GM23338 (cell line): ENCODE data around the gene TINAGL1. TPM values are rescaled to one million over a fixed set of nuclear protein-coding genes. Genes with fewer than 3 reads are reported as not detected.

Experiments used
- ATAC-seq: fragments of 200-7000 bp; cut with Tn5 transposase; 3 replicates; pipeline ENCODE4 v1.9.1; 2020
- DNase-seq: peaks from one replicate; pipeline ENCODE4 v3.0.0-alpha.2; 2015; ENCODE audit warnings: low spot score
- H2AFZ ChIP-seq: fragments of 200-600 bp; sonication (generic); 2 replicates; pipeline ENCODE4 v1.8.0; 2016; ENCODE audit warnings: antibody characterized with exemption, mild to moderate bottlenecking, moderate library complexity
- H3F3A ChIP-seq: fragments of 200-600 bp; sonication (generic); replicated peaks from 2 replicates; pipeline ENCODE4 v1.8.0; 2017; ENCODE audit warnings: antibody characterized with exemption, mixed run types, low read depth
- H3K27ac ChIP-seq: fragments of 200-600 bp; sonication (generic); 2 replicates; pipeline ENCODE4 v1.6.1; 2016; ENCODE audit warnings: low read depth
- H3K27me3 ChIP-seq: fragments of 200-600 bp; sonication (generic); 2 replicates; pipeline ENCODE4 v1.8.0; 2016; ENCODE audit warnings: mild to moderate bottlenecking, mixed run types, moderate library complexity; ENCODE audit not compliant: insufficient read depth
- H3K36me3 ChIP-seq: fragments of 200-600 bp; sonication (generic); 2 replicates; pipeline ENCODE4 v1.8.0; 2016; ENCODE audit warnings: mild to moderate bottlenecking; ENCODE audit not compliant: insufficient read depth
- H3K4me1 ChIP-seq: fragments of 200-600 bp; sonication (generic); 2 replicates; pipeline ENCODE4 v1.8.0; 2016; ENCODE audit warnings: mild to moderate bottlenecking, moderate library complexity; ENCODE audit not compliant: insufficient read depth
- H3K4me2 ChIP-seq: fragments of 200-600 bp; sonication (generic); 2 replicates; pipeline ENCODE4 v1.7.1; 2017; ENCODE audit warnings: mixed run types
- H3K4me3 ChIP-seq: fragments of 200-600 bp; sonication (generic); 2 replicates; pipeline ENCODE4 v1.6.1; 2016; ENCODE audit warnings: mixed run types
- H3K79me2 ChIP-seq: fragments of 200-600 bp; sonication (generic); replicated peaks from 2 replicates; pipeline ENCODE4 v1.8.0; 2017; ENCODE audit warnings: mild to moderate bottlenecking; ENCODE audit not compliant: insufficient read depth
- H3K9me2 ChIP-seq: fragments of 200-600 bp; sonication (generic); 2 replicates; pipeline ENCODE4 v1.8.0; 2017; ENCODE audit not compliant: insufficient read depth
- H4K20me1 ChIP-seq: fragments of 200-600 bp; sonication (generic); replicated peaks from 2 replicates; pipeline ENCODE4 v1.8.0; 2017; ENCODE audit warnings: mild to moderate bottlenecking; ENCODE audit not compliant: insufficient read depth
- H3K27ac Mint-ChIP-seq: 2 replicates; pipeline ENCODE4 v1.8.0; 2020; ENCODE audit warnings: inconsistent platforms, mild to moderate bottlenecking, moderate library complexity, mixed read lengths
- H3K27me3 Mint-ChIP-seq: 3 replicates; pipeline ENCODE4 v1.8.0; 2022; ENCODE audit warnings: low read depth, mild to moderate bottlenecking, moderate library complexity, mixed read lengths, inconsistent platforms; ENCODE audit not compliant: insufficient read depth, poor library complexity
- H3K36me3 Mint-ChIP-seq: 3 replicates; pipeline ENCODE4 v1.8.0; 2021; ENCODE audit warnings: low read depth, mild to moderate bottlenecking, inconsistent platforms, moderate library complexity, mixed read lengths
- H3K4me1 Mint-ChIP-seq: 3 replicates; pipeline ENCODE4 v1.8.0; 2020; ENCODE audit warnings: mild to moderate bottlenecking, inconsistent platforms, mixed read lengths
- H3K4me3 Mint-ChIP-seq: 3 replicates; pipeline ENCODE4 v1.8.0; 2021; ENCODE audit warnings: moderate library complexity, mild to moderate bottlenecking, inconsistent platforms, mixed read lengths
- H3K9me3 Mint-ChIP-seq: 3 replicates; pipeline ENCODE4 v1.8.0; 2020; ENCODE audit warnings: moderate library complexity, mild to moderate bottlenecking, inconsistent platforms, mixed read lengths
- CREB1 ChIP-seq: fragments of 250-450 bp; sonication (Bioruptor Pico); IDR thresholded peaks from 2 replicates; pipeline ENCODE4 v1.5.0; 2020; ENCODE audit warnings: low read depth, mild to moderate bottlenecking, moderate library complexity
- CTCF ChIP-seq, 2 experiments: fragments of 200-600 bp in 1 of 2; sonication (generic) in 1 of 2; conservative IDR thresholded peaks; 2 replicates each; pipeline versions ENCODE4 v1.5.1 to v1.6.1; 2016 to 2017; ENCODE audit warnings: antibody characterized with exemption in 2 of 2, low read depth in 2 of 2, mild to moderate bottlenecking in 2 of 2, moderate library complexity in 1 of 2
- ETS1 ChIP-seq: IDR thresholded peaks from 2 replicates; pipeline ENCODE4 v1.6.1; 2016; ENCODE audit warnings: antibody characterized with exemption
- EZH2 ChIP-seq: fragments of 200-600 bp; sonication (generic); IDR thresholded peaks from one replicate; pipeline ENCODE4 v1.8.0; 2017; ENCODE audit warnings: antibody characterized with exemption, mild to moderate bottlenecking, low read depth; ENCODE audit not compliant: unreplicated experiment
- EZH2phosphoT487 ChIP-seq: fragments of 200-600 bp; sonication (generic); IDR thresholded peaks from one replicate; pipeline ENCODE4 v1.8.1; 2018; ENCODE audit warnings: antibody characterized with exemption; ENCODE audit not compliant: unreplicated experiment
- JUNB ChIP-seq: IDR thresholded peaks from one replicate; pipeline ENCODE4 v1.6.1; 2016; ENCODE audit warnings: antibody characterized with exemption; ENCODE audit not compliant: unreplicated experiment
- NANOG ChIP-seq: IDR thresholded peaks from 2 replicates; pipeline ENCODE4 v1.6.1; 2016; ENCODE audit warnings: antibody characterized with exemption, borderline replicate concordance
- POLR2AphosphoS5 ChIP-seq: IDR thresholded peaks from 2 replicates; pipeline ENCODE4 v1.6.1; 2016; ENCODE audit warnings: antibody characterized with exemption, low read depth
- REST ChIP-seq: IDR thresholded peaks from one replicate; pipeline ENCODE4 v1.6.1; 2018; ENCODE audit warnings: antibody characterized with exemption; ENCODE audit not compliant: unreplicated experiment
- STAT1 ChIP-seq: IDR thresholded peaks from one replicate; pipeline ENCODE4 v1.6.1; 2016; ENCODE audit warnings: antibody characterized with exemption; ENCODE audit not compliant: unreplicated experiment
- ZNF114 ChIP-seq: fragments of 250-450 bp; sonication (Bioruptor Pico); IDR thresholded peaks from 2 replicates; pipeline ENCODE4 v1.5.0; 2020; ENCODE audit warnings: mild to moderate bottlenecking, moderate library complexity
- ZNF331 ChIP-seq: fragments of 250-450 bp; sonication (Bioruptor Pico); IDR thresholded peaks from 2 replicates; pipeline ENCODE4 v1.5.0; 2020; ENCODE audit warnings: low read depth, mild to moderate bottlenecking, moderate library complexity
- ZNF462 ChIP-seq: fragments of 250-450 bp; sonication (Bioruptor Pico); IDR thresholded peaks from 2 replicates; pipeline ENCODE4 v1.5.0; 2020; ENCODE audit warnings: mild to moderate bottlenecking, moderate library complexity
- polyA plus RNA-seq: library from polyadenylated mRNA; unstranded; fragments of >200 nt; fragmentation: Nextera tagmentation; extraction: Ambion mirVana; gene quantifications from 2 replicates; pipeline ENCODE4 v1.2.1, GENCODE V29; 2016
- total RNA-seq: library from RNA; depleted of rRNA; stranded (reverse); fragments of >200 nt; shearing (Covaris generic); gene quantifications from 2 replicates; pipeline ENCODE4 v1.2.3, GENCODE V29; 2014

TINAGL1 gene
- total and polyA plus RNA-seq, 2 experiments from 2014 or later: 6.8 to 15.8 TPM

GRCh38 chr1:31569596-31570173 is 6.6 kb upstream of the TINAGL1 start:
- H3K27ac Mint-ChIP-seq: no peak overlapping the region
- Histone ChIP-seq H4K20me1 (no peaks in the 10 kb centered on the region), H3K27me3 (no peaks in the 10 kb centered on the region), H3K9me2 (no peaks in the 10 kb centered on the region), H3K27ac (no peak overlapping the region), H3K36me3 (no peaks in the 10 kb centered on the region), H3K4me3 (no peak overlapping the region), H2AFZ (no peak overlapping the region), H3K4me1 (no peaks in the 10 kb centered on the region), H3K79me2 (no peaks in the 10 kb centered on the region), H3K4me2 (no peak overlapping the region), H3F3A (no peaks in the 10 kb centered on the region)
- DNase-seq: no peak
- TF ChIP-seq EZH2phosphoT487: no peak
- no peak for TF ChIP-seq ZNF114
- TF ChIP-seq ZNF331 (CRISPR knock-in tag): no peak
- TF ChIP-seq REST: no peak
- TF ChIP-seq JUNB: no peak
- TF ChIP-seq EZH2: no peak
- no peak for TF ChIP-seq NANOG
- no peak for TF ChIP-seq CTCF (conservative IDR thresholded peaks at IDR 0.05; ENCODE audit: low read depth in 2 of 2)
- TF ChIP-seq CREB1: no peak
- no peak for TF ChIP-seq STAT1
- no peak for TF ChIP-seq ETS1
- TF ChIP-seq POLR2AphosphoS5: no peak
- TF ChIP-seq ZNF462 (CRISPR knock-in tag): no peak
- H3K4me3 Mint-ChIP-seq: no peak overlapping the region
- ATAC-seq: no peak
- H3K9me3 Mint-ChIP-seq: no peaks in the 10 kb centered on the region
- peaks cover 5% of the 10 kb centered on the region for H3K4me1 Mint-ChIP-seq
- peaks cover 4% of the 10 kb centered on the region for H3K27me3 Mint-ChIP-seq
- H3K36me3 Mint-ChIP-seq: no peaks in the 10 kb centered on the region
